Measurements from ENCODE around the gene GABBR1.

GABBR1 gene

GRCh38 chr6:29524044-29524443 is 108.9 kb downstream of the GABBR1 start:
- no peak for DNase-seq

GRCh38 chr6:29522227-29522626 is 110.8 kb downstream of the GABBR1 start:
- DNase-seq = no peak

DNA sequence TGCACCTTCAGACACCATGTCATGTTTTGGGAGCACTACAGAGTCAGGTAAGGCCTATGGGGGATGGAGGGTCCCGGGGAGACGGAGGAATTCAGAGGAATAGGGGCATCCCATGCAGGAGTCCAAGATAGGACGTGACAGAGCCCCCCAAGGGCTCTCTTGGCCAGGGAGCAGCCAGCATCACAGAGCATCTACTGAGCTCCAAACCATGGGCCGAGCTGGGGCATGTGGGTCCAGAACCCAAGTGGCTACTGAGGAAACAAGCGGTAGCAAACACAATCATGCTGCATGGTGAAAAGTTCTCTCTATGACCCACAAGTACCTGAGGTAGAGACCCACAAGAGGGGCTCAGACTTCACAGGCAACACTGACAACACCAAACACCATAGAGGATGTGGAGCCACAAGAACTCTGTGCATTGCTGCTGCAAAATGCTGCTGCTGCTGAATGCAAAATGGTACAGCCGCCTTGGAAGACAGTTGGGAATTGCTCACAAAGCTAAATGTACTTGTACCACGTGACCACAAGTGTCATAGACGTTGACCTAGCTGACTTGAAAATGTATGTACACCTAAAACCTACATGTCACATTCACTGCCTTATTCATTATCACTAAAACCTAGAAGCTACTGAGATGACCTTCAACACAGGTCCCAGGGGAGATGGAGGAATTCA is 111.8 kb downstream of the GABBR1 start:
- DNase-seq = no peak

- no peak for DNase-seq
These were observed 112.8 kb downstream of the GABBR1 start for GRCh38 chr6:29520232-29520631.

DNA sequence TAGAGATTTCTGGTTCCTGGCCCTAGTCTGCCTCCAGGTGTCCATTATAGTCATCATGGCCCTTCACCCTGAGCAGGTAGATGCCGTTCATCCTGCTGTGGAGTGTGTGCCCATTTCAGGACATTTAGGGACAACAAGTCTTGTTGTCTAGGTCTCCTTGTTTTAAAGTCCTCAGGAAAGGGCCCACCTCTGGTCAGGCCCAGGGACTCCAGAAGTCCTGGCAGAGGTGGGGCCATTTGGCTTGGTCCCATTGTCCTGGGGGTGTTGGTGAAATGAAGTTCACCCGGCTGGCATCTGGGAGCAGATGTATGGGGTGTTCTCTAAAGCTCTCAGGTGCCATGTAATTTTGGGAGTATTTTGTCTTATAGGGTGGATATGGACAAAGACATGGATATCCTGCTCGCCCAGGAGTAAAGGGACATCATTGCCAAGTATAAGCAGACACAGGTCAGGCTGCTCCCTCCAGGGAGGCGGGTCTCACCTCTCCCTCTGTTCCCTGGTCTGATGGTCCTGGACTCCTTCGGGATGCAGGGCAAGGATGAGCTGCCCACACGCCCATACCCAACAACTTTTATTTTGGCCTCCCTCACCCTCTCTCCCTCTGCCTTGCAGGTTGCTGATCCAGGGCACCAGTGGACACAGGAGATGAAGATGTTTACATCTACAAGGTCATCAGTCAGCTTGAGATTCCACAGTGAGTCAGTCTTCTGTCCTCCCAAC is 113.5 kb downstream of the GABBR1 start:
- DNase-seq = no peak

GRCh38 chr6:29517728-29518440 is 115.1 kb downstream of the GABBR1 start:
- no peak for DNase-seq

DNA sequence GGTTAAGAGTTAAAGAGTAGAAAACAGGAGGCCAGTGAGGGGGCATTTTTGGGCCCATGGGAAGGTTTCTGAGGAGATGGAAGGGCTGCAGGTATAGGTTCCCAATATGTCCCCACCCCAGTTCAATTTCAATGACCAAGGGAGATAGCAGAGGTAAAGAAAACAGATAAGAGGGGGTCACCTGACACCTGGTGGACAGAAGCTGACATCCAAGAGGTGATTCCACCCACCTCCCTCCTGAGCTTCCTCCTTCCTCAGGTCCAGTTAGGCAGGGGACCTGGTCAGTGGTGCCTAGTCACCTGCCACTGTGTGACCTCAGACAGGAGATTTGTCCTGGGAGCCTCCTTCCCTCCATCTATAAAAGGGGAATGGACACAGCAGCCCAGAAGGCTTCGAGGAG is 115.7 kb downstream of the GABBR1 start:
- no peak for DNase-seq

DNA sequence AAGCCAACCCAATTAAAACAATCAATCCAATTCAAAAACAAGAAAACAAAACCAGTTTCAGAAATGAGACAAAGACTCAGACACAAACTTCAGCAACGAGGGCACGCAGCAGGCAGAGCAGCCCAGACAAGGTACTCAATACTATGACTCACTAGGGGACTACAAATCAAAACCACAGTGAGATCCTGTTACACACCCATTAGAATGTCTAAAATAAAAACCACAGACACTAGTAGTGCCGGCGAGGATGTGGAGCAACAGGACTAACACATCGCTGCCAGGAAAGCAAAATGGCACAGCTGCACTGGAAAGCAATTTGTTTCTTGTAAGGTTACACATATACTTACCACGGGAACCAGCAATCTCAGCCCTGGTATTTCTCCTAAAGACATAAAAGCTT is 116.9 kb downstream of the GABBR1 start:
- no peak for DNase-seq

GRCh38 chr6:29510746-29511300 is 122.2 kb downstream of the GABBR1 start:
- no peak for DNase-seq

- DNase-seq = peak; percentile 24
These were observed 122.8 kb downstream of the GABBR1 start for GRCh38 chr6:29510202-29510601.
